HepG2 (cell line): ENCODE measurements around the gene TBC1D20. TPM values are rescaled to one million over a fixed set of nuclear protein-coding genes. Genes with fewer than 3 reads are reported as not detected.

Source experiments
- ATAC-seq: fragments of 200-7000 bp; cut with Tn5 transposase; 3 replicates; pipeline ENCODE4 v1.9.1; 2020; ENCODE audit warnings: mild to moderate bottlenecking, moderate library complexity
- BruUV-seq: library from RNA; stranded (reverse); fragments of 400-500 nt; replicated peaks from 2 replicates; lab custom pipeline; 2021; lab: Mats Ljungman, UMichigan
- CTCF ChIA-PET: fragments of 300-600 bp; formaldehyde crosslinking; extraction: SDS; loops from one replicate; lab custom pipeline; 2021; ENCODE audit warnings: low total read pairs, inconsistent platforms, low intra/inter-chr PET ratio; lab: Yijun Ruan, JAX
- POLR2A ChIA-PET: fragments of 350-600 bp; sonication (Branson Sonifier 250); formaldehyde crosslinking; loops from one replicate; lab custom pipeline; 2020; ENCODE audit warnings: antibody characterized with exemption, inconsistent platforms; lab: Yijun Ruan, JAX
- DNase-seq: peaks from one replicate; pipeline ENCODE4 v3.0.0-alpha.2; 2015; ENCODE audit warnings: low spot score
- FAIRE-seq: peaks from 3 replicates; lab custom pipeline; 2011; peaks lifted over from hg19 to GRCh38; lab: Jason Lieb, UNC
- H2AFZ ChIP-seq: one replicate; pipeline ENCODE4 v1.6.1; 2011; ENCODE audit warnings: low read length, inconsistent platforms
- H3K27ac ChIP-seq: fragments of 300-600 bp; 3 replicates; pipeline ENCODE4 v1.8.0; 2011; ENCODE audit warnings: mixed run types, mild to moderate bottlenecking, mixed read lengths, low read length, inconsistent platforms; ENCODE audit not compliant: insufficient read depth; ENCODE audit errors: extremely low read length
- H3K27me3 ChIP-seq, 2 experiments: fragments of 200-600 bp in 1 of 2; 2 replicates in 1 of 2; 3 replicates in 1 of 2; pipeline versions ENCODE4 v1.6.0 to v1.8.0; 2011; ENCODE audit warnings: low read length in 2 of 2, mild to moderate bottlenecking in 2 of 2, moderate library complexity in 2 of 2, inconsistent platforms in 1 of 2; ENCODE audit not compliant: insufficient read depth in 2 of 2, control insufficient read depth in 1 of 2
- H3K36me3 ChIP-seq, 2 experiments: fragments of 200-600 bp in 1 of 2; replicated peaks in 1 of 2; 2 replicates in 1 of 2; 3 replicates in 1 of 2; pipeline versions ENCODE4 v1.5.1 to v1.8.0; 2011; ENCODE audit warnings: low read length in 2 of 2, inconsistent platforms in 1 of 2; ENCODE audit not compliant: insufficient read depth in 2 of 2, control insufficient read depth in 1 of 2
- H3K4me1 ChIP-seq: 2 replicates; pipeline ENCODE4 v1.5.1; 2012; ENCODE audit warnings: low read length, inconsistent platforms; ENCODE audit not compliant: insufficient read depth
- H3K4me2 ChIP-seq: 2 replicates; pipeline ENCODE4 v1.6.0; 2011; ENCODE audit warnings: low read depth, low read length, inconsistent platforms
- H3K4me3 ChIP-seq, 3 experiments: fragments of 200-600 bp in 1 of 3; sonication (generic), shearing (Covaris generic) in 1 of 3; replicated peaks in 1 of 3; 2 replicates each; pipeline ENCODE4 v1.5.1; 2011 to 2016; ENCODE audit warnings: low read length in 3 of 3, inconsistent platforms in 2 of 3, low read depth in 2 of 3, mild to moderate bottlenecking in 2 of 3, control low read depth in 1 of 3, mixed read lengths in 1 of 3; ENCODE audit not compliant: insufficient read depth in 1 of 3
- H3K79me2 ChIP-seq: one replicate; pipeline ENCODE4 v1.6.1; 2011; ENCODE audit warnings: low read length, inconsistent platforms; ENCODE audit not compliant: insufficient read depth
- H3K9ac ChIP-seq: 2 replicates; pipeline ENCODE4 v1.6.0; 2011; ENCODE audit warnings: mild to moderate bottlenecking, low read depth, low read length, inconsistent platforms; ENCODE audit not compliant: insufficient read depth
- H3K9me3 ChIP-seq: 2 replicates; pipeline ENCODE4 v1.5.1; 2012; ENCODE audit warnings: mild to moderate bottlenecking, low read length
- H4K20me1 ChIP-seq: 2 replicates; pipeline ENCODE4 v1.6.0; 2011; ENCODE audit warnings: inconsistent platforms, mild to moderate bottlenecking, low read length, moderate library complexity; ENCODE audit not compliant: insufficient read depth
- EP300 ChIP-seq, 3 experiments: sonication (generic) in 1 of 3; formaldehyde crosslinking in 1 of 3; IDR thresholded peaks; 2 replicates each; pipeline versions ENCODE4 v1.5.1 to v1.6.1; 2011 to 2020; ENCODE audit warnings: low read depth in 2 of 3, low read length in 2 of 3, borderline replicate concordance in 1 of 3, improper control_type of control experiment in 1 of 3, mild to moderate bottlenecking in 1 of 3, missing genetic modification reagents in 1 of 3, moderate library complexity in 1 of 3
- ETV6 ChIP-seq: sonication (generic); formaldehyde crosslinking; conservative IDR thresholded peaks from 2 replicates; pipeline ENCODE4 v1.4.0; 2020; ENCODE audit warnings: missing genetic modification reagents
- MYPOP ChIP-seq: sonication (generic); formaldehyde crosslinking; IDR thresholded peaks from 2 replicates; pipeline ENCODE4 v1.8.1; 2023; ENCODE audit warnings: mild to moderate bottlenecking, moderate library complexity, missing genetic modification reagents
- ONECUT2 ChIP-seq: sonication (generic); formaldehyde crosslinking; IDR thresholded peaks from 2 replicates; pipeline ENCODE4 v1.4.0; 2020; ENCODE audit warnings: missing genetic modification reagents
- RAD21 ChIP-seq: fragments of 450-650 bp; formaldehyde crosslinking; IDR thresholded peaks from 2 replicates; pipeline ENCODE4 v1.5.0; 2020; ENCODE audit warnings: mild to moderate bottlenecking
- ZNF281 ChIP-seq: sonication (generic); formaldehyde crosslinking; IDR thresholded peaks from 2 replicates; pipeline ENCODE4 v1.4.0; 2020; ENCODE audit warnings: missing genetic modification reagents, borderline replicate concordance
- ZNF335 ChIP-seq: sonication (generic); formaldehyde crosslinking; IDR thresholded peaks from 2 replicates; pipeline ENCODE4 v1.4.0; 2020; ENCODE audit warnings: missing genetic modification reagents
- ZNF552 ChIP-seq: sonication (generic); formaldehyde crosslinking; IDR thresholded peaks from 2 replicates; pipeline ENCODE4 v1.9.0; 2022; ENCODE audit warnings: missing genetic modification reagents, mild to moderate bottlenecking, borderline replicate concordance
- ZNF678 ChIP-seq: sonication (generic); formaldehyde crosslinking; IDR thresholded peaks from 2 replicates; pipeline ENCODE4 v1.4.0; 2020; ENCODE audit warnings: mild to moderate bottlenecking, missing genetic modification reagents
- ZNF687 ChIP-seq: sonication (generic); formaldehyde crosslinking; IDR thresholded peaks from 2 replicates; pipeline ENCODE4 v1.5.1; 2020; ENCODE audit warnings: mild to moderate bottlenecking, missing genetic modification reagents, moderate library complexity
- WGBS: methylation state at CpG from one replicate; pipeline ENCODE4 v1.1.6; 2017; ENCODE audit warnings: low lambda C conversion rate; 5-methylcytosine and 5-hydroxymethylcytosine counted together
- in situ Hi-C: cut with HindIII; loops from 2 replicates; pipeline ENCODE4 v1.10.0; 2017; ENCODE audit warnings: low pct_unique_long_range_greater_than_20kb; ENCODE audit not compliant: extremely low pct_ligation_motif_present
- intact Hi-C: fragments of 100-400 bp; cut with micrococcal nuclease; formaldehyde crosslinking; loops from one replicate; pipeline ENCODE4 v1.10.0; 2022; ENCODE audit not compliant: unreplicated experiment
- polyA plus RNA-seq, 8 experiments: library from polyadenylated mRNA; depleted of rRNA in 3 of 8; stranded (reverse) in 7 of 8; unstranded in 1 of 8; fragments of >200 nt; fragmentation: Illumina TruSeq in 4 of 8; extraction: Trizol in 4 of 8; gene quantifications; 2 replicates each; pipeline versions ENCODE4 v1.2.1 to v1.2.3, GENCODE V29; 2011 to 2016; ENCODE audit warnings: low read depth in 4 of 8, missing spikeins in 1 of 8, mixed read lengths in 1 of 8; ENCODE audit not compliant: insufficient read depth in 1 of 8
- total RNA-seq, 5 experiments: library from RNA; depleted of rRNA; stranded (reverse); fragments of >200 nt; fragmentation: Illumina TruSeq; extraction: Trizol; gene quantifications; 2 replicates each; pipeline ENCODE4 v1.2.3, GENCODE V29; 2016; ENCODE audit warnings: low read depth in 1 of 5

Gene TBC1D20
- total and polyA plus RNA-seq, 2 of the 13 experiments (the other 11 are each of a cell fraction or from before 2014, with no cell fraction given): 36.6 to 47.1 TPM

- TF ChIP-seq EP300 (IDR thresholded peaks at IDR 0.05; ENCODE audit: low read depth in 2 of 2, low read length in 2 of 2) (no peak), EP300 (CRISPR knock-in tag; IDR thresholded peaks at IDR 0.05; ENCODE audit: borderline replicate concordance) (no peak), ZNF687 (CRISPR knock-in tag) (peak; percentile 14; the same call in 1 of the 2 replicates)
- TF ChIP-seq, all 625 proteins: peak for 15
Measured at GRCh38 chr20:389220-389619, 73.1 kb downstream of the TBC1D20 start (continued).

GRCh38 chr20:388034-388994 is 74.0 kb downstream of the TBC1D20 start:
- WGBS: 96% methylated on average over 21 of the region's 21 CpGs
- H3K4me3 ChIP-seq: no peak overlapping the region
- no peak for FAIRE-seq
- in situ Hi-C loops: no loop called here
- peaks cover 66% of the 10 kb centered on the region for H3K4me1 ChIP-seq
- no peak overlapping the region for H3K4me2 ChIP-seq
- POLR2A ChIA-PET: interaction anchor here (0.8 to 29.0 kb wide), 4 partner anchors 0 to 43 kb away, joined by 3 to 1587 read pairs (median 909); partner anchors contain the start of genes RBCK1 and TRIB3
- peaks cover 22% of the 10 kb centered on the region for H4K20me1 ChIP-seq
- peak overlapping the region; percentile 14; the same call in 1 of the 2 replicates for H3K9ac ChIP-seq
- H3K36me3 ChIP-seq: peaks cover 45 to 91% of the 10 kb centered on the region in 2 experiments
- intact Hi-C loops: no loop called here
- no peak for ATAC-seq
- no peak overlapping the region for H2AFZ ChIP-seq
- DNase-seq: no peak
- peaks cover 66% of the 10 kb centered on the region for H3K79me2 ChIP-seq
- H3K27ac ChIP-seq: peak overlapping the region; percentile 31
- BruUV-seq: no TSS peak
- CTCF ChIA-PET: no interaction called here
- H3K9me3 ChIP-seq: no peaks in the 10 kb centered on the region
- no peaks in the 10 kb centered on the region for H3K27me3 ChIP-seq
- TF ChIP-seq RAD21 (CRISPR knock-in tag) (peak; percentile 37; the same call in 1 of the 2 replicates), ZNF281 (no peak), MYPOP (0 out of 2 replicates have a peak, but pooled peaks have one; percentile 43), ZNF335 (CRISPR knock-in tag) (no peak), ZNF678 (CRISPR knock-in tag) (no peak), ONECUT2 (CRISPR knock-in tag) (no peak), ZNF552 (CRISPR knock-in tag) (no peak), ETV6 (CRISPR knock-in tag) (no peak)
